Sciatic nerve (tissue), 2 donors: ENCODE measurements around the gene NUPR1. TPM values are rescaled to one million over a fixed set of nuclear protein-coding genes. Genes with fewer than 3 reads are reported as not detected.
"Not testable (repeated sequence)": the region's sequence is repeated elsewhere in the genome, so short reads cannot be mapped to it uniquely, and the experiment has no call there.

Source experiments
- ATAC-seq: fragments of 200-7000 bp; cut with Tn5 transposase; one replicate; pipeline ENCODE4 v1.9.1; 2020; ENCODE audit warnings: mild to moderate bottlenecking, moderate library complexity
- DNase-seq: peaks from one replicate; pipeline ENCODE4 v3.0.0-alpha.2; 2020; ENCODE audit warnings: low spot score
- intact Hi-C: fragments of 100-400 bp; cut with DNase I; formaldehyde crosslinking; loops from one replicate; pipeline ENCODE4 v1.14.2; 2022
- total RNA-seq: library from RNA; stranded (reverse); fragmentation: NEBNext Ultra II Directional; extraction: Animal tissue kit (Norgen Biotek cat#: 25700); gene quantifications from one replicate; pipeline ENCODE4 v1.2.1, GENCODE V29; 2021
- donor health status: DM: no; HTN: no; CAD: no.
- donor health status: DM: no; HTN: no; CAD: no.

Gene NUPR1
- total RNA-seq, 1 donor from 2014 or later, result 99.3 TPM

DNA sequence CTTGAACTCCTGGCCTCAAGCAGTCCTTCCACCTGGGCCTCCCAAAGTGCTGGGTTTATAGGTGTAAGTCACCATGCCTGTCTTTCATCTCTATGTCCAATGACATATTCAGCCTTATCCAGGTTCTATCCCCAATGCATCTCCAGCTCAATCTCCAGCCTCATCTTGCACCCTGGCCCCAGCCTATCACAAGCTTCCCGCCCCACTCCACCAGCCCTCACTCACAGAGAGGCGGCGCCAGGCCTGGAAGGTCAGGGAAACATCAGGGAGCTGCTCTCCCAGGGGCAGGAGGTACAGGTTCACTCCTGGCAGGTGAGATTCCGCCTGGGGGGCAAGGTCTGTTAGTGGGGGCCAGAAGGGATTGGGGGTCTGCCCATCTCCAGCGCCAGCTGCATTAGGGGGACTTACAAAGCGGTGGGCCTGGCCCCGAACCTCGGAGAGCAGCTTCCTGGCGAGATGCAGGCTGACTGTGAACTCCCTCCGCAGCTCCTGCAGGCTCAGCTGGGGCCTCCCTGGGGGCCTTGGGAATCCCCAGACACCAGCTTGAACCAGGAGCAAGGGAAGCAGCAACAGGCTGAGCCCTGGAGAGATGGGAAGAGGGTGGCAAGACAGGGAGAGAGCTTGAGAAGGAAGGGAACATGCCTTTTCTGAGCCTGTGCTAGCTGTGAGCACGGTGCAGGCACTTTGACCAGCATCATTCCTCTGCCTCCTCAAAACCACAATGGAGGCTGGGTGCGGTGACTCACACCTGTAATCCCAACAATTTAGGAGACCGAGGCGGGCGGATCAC, 35.1 kb downstream of the NUPR1 start:
- DNase-seq, result no peak
- no peak for ATAC-seq
- intact Hi-C loops, result no loop called here

DNA sequence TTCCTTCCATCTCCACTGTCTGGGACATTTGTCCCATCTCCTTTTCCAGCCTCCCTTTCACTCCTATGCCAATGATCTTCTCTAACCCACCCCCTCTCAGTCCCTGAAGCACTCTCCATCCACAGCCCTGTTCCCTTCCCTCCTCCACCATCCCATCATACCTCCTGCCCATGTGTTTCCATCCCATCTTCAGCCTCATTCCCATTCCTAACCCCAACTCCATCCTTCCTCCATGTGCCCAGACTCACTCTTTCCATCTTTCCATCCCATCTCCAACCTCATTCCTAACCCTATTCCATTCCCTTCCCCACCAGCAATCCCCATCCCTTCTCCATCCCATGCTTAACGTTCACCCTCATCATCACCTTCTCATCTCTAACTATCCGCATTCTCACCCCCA, 36.5 kb downstream of the NUPR1 start:
- intact Hi-C loops, result no loop called here
- DNase-seq (no peak), ATAC-seq (no peak)

DNA sequence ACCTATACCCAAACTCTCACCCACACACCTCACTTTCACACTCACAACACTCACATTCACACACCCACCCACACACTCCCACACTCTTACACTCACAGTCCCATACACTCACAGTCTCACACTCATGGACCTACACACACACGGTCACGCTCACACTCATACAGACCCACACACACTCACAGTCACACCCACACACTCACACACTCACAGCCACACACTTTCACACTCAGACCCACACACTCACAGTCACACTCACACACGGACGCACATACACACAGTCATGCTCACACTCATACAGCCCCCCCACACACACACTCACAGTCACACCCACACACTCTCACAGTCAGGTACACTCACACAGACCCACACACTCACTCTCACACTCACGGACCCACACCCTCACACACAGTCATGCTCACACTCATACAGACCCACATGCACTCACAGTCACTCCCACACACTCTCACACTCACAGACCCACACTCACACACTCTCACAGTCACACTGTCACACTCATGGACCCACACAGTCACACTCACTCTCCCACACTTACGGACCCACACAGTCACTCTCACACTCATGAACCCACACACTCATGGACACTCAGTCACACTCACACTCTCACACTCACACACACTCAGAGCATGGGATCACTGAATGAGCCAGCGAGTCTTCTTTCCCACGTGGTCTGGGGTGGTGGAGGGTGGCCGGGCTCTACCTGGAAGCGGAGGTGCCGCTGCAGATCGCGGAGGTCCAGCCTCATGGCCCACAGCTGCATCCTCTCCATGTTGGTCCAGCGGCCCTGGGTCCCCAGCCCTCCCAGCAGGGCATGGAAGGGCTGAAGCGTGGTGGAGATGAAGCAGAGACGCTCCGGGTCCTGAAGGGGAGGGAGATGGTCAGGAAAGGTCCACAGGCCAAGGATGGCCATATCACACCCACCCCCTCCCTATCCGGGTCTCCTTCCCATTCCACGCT, 37.2 kb downstream of the NUPR1 start:
- ATAC-seq, result no peak
- intact Hi-C loops, result no loop called here
- DNase-seq, result no peak

DNA sequence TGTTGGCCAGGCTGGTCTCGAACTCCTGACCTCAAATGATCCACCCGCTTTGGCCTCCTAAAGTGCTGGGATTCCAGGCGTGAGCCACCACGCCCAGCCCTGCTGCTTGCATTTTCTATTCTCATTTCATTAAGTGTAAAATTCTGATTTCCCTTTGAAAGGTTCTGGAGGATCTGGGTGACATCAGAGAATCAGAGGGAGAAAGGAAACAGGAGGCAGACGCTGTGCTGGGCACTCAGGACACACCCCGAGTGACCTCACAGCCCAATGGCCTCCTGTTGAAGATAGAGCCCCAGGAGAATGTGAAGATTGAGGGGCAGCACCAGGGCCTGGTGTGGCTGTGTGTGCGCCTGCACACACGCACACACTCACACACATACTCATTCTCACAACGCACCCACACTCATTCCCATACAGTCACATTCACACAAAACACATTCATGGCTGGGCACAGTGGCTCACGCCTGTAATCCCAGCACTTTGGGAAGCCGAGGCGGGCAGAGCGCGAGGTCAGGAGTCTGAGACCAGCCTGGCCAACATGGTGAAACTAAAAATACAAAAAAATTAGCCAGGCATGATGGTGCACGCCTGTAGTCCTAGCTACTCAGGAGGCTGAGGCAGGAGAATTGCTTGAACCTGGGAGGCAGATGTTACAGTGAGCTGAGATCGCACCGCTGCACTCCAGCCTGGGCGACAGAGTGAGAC, 38.1 kb downstream of the NUPR1 start:
- intact Hi-C loops, ATAC-seq: not testable (repeated sequence)

DNA sequence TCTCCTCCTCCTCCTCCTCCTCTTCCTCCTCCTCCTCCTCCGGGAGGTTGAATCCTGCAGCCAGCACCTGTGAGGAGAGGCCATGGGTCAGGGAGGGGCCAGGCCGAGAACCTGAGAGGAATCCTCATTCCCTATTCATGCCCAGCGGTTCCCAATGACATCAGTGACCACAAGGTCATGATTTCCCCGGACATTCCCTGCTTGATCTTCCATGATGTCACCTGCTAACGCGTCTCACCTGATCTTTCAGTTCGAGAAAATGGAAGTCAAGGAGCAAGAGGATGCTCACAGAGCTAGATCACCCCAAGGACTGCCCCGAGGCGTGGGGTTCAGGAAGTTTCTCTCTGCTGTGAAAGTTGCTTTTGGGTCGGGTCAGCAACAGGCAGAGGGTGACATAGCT, 38.9 kb downstream of the NUPR1 start:
- ATAC-seq (no peak), DNase-seq (no peak)
- intact Hi-C loops, result no loop called here

More for the DNA sequence above, 38.1 kb downstream of the NUPR1 start:
- not testable (repeated sequence) for DNase-seq

DNA sequence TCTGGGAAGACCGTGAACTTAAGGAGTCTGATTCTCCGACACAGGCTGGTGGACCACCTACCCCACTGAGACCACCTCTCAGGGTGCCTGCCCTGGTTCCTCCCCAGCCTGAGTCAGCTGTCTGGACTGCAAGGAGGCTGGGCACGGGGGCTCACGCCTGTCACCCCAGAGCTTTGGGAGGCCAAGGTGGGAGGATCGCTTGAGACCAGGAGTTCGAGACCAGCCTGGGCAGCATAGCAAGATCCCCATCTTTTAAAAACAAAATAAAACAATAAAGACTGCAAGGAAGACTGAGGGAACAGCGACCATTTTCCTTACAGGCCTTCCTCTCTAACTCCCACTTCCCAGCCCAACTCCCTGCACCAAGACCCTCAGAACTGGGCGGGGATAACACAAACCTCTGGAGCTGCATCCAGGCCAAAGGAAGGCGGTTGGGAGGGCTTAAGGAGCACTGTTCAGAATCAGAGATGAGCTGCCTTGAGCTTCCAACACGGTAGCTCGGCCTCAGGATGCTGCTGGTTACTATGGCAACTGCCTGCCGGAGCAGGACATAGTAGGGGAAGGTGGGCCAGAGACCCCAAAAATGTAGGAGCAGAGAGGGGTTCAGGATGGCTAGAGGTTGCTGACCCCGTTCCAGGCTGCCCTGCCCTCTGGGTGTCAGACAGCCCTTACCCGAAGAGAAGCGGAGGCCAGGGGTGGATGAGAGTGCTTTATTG, 40.0 kb downstream of the NUPR1 start:
- ATAC-seq, result no peak
- DNase-seq, result no peak
- intact Hi-C loops, result no loop called here

DNA sequence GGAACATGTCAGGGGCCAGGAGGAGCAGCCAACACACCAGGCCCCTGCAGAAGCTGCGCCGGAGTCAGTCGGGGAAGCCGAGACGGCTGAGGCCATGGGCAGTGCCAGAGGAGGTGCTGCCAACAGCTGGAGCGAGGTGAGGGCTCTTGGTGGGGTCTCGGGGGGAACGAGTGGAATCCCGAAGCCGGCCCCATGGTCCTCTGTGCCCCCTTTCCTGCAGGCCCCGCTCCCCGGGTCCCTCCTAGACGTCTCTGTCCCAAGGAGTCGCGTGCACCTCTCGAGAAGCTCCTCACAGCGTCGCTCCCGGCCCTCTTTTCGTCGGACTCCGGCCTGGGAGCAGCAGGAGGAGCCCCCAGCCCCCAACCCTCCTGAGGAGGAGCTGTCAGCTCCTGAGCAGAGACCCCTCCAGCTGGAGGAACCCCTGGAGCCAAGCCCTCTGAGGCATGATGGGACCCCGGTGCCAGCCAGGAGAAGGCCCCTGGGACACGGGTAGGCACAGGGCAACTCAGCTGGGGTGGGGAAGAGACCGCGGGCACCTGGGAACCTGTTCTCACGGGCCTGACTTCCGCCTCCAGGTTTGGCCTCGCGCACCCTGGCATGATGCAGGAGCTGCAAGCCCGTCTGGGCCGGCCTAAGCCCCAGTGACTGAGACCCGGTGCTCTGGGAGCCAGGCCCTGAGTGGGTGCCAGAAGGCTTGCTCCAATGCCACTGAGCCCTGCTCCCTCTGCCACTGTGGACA, 40.7 kb downstream of the NUPR1 start:
- intact Hi-C loops, result no loop called here
- DNase-seq (no peak), ATAC-seq (no peak)

DNA sequence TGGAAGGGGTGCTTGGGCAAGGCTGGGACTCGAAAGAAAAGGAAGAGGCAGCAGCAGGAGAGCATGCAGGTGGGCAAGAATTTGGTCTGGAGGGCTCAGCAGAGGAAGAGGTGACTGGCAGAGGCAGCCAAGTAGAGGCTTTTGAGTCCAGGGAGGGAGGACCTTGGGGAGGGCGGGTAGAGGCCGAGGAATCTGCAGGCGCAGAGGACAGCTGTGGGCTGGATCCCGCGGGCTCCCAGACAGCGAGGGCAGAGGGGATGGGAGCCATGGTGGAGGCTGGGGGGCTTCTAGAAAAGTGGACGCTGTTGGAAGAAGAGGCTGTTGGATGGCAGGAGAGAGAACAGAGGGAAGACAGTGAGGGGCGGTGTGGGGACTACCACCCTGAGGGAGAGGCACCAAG, 41.4 kb downstream of the NUPR1 start:
- DNase-seq (no peak), ATAC-seq (no peak)
- intact Hi-C loops, result no loop called here

DNA sequence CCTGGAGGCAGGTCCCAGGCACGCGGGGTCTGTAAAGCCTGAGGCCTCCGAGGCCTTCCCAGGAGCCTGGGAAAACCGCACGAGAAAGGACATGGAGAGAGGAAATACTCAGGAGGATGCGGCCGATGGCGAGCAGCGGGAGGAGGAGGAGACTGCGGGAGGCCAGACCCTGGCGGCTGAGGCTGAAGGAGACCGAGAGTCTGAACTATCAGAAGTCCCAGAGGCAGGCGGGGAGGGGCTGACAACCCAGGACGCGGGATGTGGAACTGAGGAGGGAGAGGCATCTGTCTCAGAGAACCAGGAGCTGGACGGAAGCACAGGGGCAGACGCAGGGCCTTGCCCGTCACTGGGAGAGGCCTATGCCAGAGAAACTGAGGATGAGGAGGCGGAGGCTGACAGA, 41.9 kb downstream of the NUPR1 start:
- ATAC-seq, result no peak
- intact Hi-C loops, result no loop called here
- DNase-seq, result no peak

DNA sequence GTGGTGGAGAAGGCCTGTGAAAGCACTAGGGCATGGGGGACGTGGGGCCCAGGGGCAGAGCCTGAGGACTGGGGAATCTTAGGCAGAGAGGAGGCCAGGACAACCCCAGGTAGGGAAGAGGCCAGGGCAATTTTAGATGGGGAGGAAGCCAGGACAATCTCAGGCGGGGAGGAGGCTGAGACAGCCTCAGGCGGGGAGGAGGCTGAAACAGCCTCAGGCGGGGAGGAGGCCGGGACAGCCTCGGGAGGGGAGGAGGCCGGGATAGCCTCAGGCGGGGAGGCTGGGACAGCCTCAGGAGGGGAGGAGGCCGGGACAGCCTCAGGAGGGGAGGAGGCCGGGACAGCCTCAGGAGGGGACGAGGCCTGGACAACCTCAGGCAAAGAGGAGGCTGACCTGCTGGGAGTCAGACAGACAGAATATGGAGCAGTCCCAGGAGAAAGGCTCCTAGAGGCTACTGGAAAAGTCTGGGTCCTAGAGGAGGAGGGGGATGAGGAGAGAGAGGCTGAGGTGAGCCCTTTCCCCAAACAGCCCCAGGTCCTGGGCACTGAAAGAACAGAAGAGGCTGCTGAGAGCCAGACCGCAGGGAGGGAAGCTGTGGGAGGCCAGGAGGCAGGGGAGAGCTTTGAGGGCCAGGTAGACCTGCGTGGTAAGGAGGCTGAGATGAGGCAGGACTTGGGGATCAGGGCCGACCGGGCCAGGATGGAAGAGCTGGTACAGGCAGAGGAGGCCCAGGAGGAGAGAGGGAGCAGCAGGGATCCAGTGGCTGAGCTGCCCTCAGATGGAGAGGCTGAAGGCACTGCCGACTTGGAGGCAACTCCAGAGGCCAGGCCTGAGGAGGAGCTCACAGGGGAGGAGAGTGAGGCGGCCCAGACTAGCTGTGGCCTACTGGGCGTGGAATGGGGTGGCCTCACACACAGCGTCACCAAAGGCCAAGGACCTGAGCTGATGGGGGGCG, 42.7 kb downstream of the NUPR1 start:
- DNase-seq, result no peak
- ATAC-seq, result no peak
- intact Hi-C loops, result no loop called here

DNA sequence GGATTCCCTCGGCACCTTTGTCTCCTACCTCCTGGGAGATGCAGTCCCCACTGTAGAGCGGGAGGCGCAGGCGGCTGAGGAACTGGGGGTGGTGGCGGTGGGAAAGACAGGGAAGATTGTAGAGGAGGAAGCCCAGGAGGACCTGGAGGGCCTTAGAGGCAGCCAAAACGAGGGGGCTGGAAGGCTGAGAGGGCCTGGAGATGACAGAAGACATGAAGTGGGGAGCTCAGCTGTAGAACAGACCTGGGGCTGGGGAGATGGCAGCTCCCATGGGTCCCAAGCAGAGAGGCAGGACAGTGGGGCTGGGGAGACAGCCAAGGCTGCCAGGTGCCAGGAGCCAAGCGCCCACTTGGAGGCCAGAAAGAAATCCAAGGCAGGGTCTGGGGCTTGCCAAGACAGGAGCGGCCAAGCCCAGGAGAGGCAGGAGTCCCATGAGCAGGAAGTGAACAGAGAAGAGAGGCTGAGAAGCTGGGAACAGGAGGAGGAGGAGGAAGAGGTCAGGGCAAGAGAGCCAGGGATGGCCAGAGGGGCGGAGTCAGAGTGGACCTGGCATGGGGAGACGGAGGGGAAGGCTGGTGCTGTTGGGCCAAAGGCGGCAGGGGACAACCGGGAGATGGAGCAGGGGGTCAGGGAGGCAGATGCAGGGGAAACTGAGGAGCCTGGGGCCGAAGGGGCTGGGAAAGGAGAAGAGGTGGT, 43.5 kb downstream of the NUPR1 start:
- ATAC-seq (no peak), DNase-seq (no peak)
- intact Hi-C loops, result no loop called here

DNA sequence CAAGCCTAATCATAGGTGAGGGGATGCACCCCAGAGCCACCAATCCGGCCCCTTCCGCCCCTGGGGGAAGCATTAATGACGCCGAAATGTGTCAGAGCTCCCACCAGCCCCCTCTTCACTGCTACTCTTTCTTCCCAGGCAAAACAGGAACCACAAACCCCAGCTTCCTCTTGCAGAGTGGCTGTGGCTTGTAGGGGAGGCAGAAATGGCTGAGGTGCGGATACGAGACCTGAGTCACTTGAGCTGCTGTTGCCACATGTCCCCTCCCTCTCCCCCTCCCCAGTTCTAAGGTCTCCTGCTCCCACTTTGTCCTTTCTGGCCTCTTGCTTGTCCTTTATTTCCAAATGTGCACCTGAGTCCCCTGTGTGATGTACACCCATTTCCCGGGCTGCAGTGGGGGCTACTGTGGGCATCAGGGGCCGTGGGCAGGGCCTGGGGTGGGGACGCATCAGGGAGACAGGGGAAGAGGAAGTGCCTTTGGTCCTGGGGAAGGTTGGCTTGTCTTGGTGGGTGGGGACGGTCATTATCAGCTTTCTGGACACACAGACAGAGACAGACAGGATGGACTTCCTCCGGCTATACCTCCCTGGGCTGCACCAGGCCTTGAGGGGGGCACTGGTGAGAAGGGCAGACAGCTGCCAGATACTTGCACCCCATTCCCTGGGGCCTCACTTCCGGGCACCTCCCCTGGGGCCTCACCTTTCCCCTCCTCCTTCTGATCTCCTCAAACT, 44.5 kb downstream of the NUPR1 start, which contains the start of gene APOBR:
Gene APOBR, plus strand, starts transcription at position 523 of the 731 bp plus-strand sequence. Its CDS starts 39 bp downstream, at position 562.
- intact Hi-C loops, result no loop called here
- DNase-seq (no peak), ATAC-seq (no peak)

DNA sequence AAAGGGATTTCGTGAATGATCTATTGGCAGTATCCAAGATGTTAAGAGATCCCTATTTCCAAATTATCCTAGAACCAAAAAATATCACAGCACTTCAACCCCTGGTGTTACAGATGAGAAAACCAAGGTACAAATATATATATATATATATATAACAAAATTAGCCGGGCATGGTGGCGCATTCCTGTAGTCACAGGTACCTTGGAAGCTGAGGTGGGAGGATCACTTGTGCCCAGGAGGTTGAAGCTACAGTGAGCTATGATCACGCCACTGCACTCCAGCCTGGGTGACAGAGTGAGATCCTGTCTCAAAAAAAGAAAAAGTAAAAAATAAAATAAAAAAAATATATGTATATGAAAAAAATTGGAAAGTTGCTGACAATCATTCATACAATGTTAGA, 46.3 kb downstream of the NUPR1 start:
- DNase-seq (no peak), ATAC-seq (no peak)
- intact Hi-C loops, result no loop called here

DNA sequence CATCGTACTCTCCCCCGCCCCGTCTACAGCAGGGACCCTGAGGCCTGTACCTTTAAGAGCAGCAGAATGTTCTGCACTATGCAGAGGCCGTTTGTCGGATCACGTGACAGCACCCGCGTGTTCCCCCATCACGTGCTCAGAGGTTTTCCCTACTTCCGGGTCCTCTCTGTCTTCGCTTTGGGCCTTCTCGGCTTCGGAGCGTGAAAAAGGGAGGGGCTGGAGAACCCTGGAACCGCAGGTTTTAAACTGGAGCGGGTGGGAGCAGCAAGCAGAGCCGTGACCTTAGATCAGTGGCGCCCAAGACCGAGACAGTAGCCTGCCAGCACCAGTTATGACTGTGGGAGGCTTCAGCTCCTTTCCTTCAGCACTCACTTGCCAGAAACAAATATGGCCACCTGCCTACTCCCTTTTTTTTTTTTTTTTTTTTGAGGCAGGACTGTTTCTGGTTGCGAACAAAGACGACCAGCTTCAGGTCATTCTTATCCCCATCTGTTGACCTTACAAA, 46.8 kb downstream of the NUPR1 start, which contains the start of gene CLN3:
Gene CLN3, minus strand, starts transcription at position 105 of the 505 bp plus-strand sequence. CDS start 315 bp downstream, outside the sequence.
- DNase-seq (peak; percentile 95), ATAC-seq (peak; percentile 98)
- intact Hi-C loops, result no loop called here

DNA sequence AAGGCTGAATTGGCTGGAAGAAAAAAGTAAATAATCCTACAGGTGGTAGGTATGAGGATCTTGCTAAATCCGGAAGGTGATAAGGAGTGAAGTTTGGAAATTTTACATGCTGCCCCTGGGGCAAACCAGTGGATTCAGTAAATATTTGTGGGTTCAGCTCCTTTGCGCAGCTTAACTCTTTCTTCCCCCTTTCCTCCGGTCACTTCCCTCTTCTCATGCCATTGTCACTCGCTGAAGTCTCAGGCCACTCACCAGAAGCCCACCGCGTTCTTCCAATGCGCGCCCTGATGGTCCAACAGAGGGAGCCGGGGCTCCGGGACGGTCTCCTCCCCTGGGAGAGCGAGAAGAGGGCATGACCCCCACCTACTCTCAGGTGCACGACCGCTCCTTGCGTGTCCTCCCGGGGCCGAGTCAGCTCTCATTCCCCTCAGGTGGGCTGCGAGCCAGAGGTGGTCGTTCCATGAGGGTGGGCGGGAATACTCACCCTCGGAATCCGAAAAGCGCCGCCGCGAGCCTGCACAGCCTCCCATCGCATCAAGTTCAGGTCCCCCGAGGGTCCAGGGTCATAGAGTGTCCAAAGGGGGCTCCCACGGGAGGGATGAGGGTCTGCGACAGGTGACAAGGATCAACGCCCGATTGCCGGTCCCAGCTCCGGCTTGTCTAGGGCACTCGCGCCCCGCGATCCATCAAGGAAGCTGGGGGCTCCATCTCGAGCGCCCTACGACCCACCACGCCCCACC, 47.4 kb downstream of the NUPR1 start:
- DNase-seq (peak; percentile 75), ATAC-seq (peak; percentile 53)
- intact Hi-C loops, result no loop called here
